Measurements from ENCODE around the gene C2orf81. TPM values are rescaled to one million over a fixed set of nuclear protein-coding genes. Genes with fewer than 3 reads are reported as not detected.
"Not testable (repeated sequence)": the region's sequence is repeated elsewhere in the genome, so short reads cannot be mapped to it uniquely, and the experiment has no call there.

The C2orf81 gene
- total RNA-seq, 2 experiments from 2014 or later: 3.1 to 3.8 TPM

DNA sequence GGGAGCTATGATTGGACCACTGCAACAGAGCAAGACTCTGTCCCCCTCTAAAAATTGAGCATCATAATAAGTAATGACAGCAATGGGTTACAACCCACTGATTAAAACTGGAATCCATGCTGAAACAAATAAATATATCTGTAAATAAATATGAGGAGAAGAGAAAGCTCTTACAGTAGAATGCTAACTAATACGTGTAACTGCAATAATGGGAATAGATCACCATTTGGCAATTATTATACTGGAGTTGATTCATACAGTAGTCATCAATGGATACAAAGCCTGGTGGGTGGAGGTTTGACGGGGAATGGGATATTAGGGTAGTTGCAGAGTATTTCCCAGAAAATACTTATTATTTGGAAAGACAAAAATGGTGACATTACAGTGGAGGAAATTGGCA lies 27.4 kb upstream of the C2orf81 start:
- ChIA-PET POLR2A (no interaction called here), CTCF (no interaction called here)

DNA sequence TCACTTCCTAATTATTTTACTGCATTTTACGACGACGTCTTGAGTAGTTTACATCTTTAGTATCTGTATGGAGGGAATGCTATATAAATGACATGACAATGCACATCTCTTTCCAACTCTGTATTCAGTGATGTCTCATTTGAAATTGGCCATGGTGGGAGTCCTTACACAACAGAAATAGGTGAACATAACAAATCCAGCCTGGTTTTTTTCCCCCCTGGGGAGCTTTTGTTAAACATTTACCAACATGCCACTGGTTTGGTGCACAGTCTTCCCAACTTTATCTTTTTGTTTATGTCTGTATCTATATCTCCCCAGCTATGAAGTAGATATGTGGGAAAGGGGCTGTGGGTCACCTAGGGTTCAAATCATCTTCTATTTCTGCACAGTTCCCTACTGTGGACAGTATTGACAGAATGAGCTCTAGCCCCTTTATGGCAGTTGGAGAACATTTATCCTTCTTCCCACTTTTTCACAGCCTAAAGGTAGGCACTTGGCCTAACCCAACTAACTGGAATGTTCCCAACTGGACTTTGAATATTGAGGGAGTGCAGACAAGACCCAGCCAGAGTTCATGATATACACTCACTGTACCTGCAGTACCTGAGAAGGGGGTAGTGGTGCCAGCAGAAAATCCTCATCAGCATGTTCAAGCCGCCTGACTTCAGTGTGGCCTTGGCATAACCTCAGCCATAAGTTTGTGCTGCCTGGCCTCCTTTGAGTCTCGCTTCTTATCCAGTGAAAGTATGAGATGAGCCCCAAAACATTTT lies 26.0 kb upstream of the C2orf81 start:
- ChIA-PET POLR2A (no interaction called here), CTCF (no interaction called here)

DNA sequence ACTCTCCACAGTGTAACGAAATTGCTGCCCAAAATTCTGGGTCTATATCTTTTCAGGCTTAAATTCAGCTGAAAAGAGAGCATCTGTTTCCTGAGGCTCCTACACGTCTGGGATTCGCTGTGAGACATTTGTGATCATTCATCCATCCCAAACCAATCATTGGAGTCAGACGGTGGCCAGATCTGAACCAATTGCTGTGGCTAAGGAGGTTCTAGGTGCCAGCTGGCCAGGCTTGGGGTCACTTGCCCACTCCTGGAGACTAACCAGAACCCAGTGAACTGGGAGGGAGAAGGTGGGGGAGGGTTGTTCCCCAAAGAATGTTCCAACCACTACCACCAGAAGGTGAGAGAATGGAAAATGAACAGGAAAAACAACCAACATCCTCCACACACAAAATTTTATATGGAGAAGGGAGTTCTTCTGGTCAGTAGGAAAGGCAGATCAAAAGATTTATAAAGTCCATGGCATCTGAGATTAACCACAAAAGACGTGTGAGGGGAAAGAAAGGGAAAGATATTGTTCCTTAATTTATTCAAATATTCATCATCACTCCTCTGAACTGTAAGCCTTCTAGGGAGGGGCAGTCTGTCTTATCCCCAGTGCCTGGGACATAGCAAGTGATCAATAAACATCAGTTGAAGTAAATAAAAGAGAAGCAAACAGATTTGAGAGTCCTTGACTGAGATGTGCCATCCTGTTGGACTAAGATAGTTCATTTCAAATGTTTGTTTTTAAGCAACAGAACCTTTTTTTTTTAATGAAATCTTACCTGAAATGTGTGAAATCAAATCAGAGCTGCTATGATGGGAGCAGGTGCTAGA lies 23.3 kb upstream of the C2orf81 start:
- ChIA-PET POLR2A (no interaction called here), CTCF (interaction anchor here (1.2 to 1.4 kb wide), 2 partner anchors 10 to 44 kb away, joined by 3 to 4 read pairs; partner anchors contain the start of gene INO80B)

DNA sequence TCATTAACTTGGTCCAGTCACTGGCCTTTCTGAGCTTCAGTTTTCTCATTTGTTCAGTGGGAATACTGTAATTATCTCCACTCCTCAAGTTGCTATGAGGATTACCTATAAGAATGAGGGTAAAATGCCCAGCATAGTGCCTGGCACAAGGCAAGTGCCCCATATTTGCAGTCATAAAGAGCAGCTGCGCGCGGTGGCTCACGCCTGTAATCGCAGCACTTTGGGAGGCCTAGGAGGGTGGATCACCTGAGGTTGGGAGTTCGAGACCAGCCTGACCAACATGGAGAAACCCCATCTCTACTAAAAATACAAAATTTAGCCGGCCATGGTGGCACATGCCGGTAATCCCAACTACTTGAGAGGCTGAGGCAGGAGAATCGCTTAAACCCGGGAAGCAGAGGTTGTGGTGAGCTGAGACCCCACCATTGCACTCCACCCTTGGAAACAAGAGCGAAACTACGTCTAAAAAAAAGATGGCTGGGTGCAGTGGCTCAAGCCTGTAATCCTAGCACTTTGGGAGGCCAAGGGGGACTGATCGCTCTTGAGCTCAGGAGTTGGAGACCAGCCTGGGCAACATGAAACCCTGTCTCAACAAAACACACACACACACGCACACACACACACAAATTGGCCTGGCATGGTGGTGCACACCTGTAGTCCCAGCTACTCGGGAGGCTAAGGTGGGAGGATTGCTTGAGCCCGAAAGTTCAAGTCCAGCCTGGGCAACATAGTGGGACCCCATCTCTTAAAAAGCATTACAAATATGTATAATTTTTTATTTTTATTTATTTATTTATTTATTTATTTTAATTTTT lies 21.3 kb upstream of the C2orf81 start:
- POLR2A ChIA-PET: interaction anchor here (0.5 kb wide), 1 partner anchor 25 kb away, joined by 4 read pairs; no protein-coding TSS in a partner anchor
- CTCF ChIA-PET: not testable (repeated sequence)

DNA sequence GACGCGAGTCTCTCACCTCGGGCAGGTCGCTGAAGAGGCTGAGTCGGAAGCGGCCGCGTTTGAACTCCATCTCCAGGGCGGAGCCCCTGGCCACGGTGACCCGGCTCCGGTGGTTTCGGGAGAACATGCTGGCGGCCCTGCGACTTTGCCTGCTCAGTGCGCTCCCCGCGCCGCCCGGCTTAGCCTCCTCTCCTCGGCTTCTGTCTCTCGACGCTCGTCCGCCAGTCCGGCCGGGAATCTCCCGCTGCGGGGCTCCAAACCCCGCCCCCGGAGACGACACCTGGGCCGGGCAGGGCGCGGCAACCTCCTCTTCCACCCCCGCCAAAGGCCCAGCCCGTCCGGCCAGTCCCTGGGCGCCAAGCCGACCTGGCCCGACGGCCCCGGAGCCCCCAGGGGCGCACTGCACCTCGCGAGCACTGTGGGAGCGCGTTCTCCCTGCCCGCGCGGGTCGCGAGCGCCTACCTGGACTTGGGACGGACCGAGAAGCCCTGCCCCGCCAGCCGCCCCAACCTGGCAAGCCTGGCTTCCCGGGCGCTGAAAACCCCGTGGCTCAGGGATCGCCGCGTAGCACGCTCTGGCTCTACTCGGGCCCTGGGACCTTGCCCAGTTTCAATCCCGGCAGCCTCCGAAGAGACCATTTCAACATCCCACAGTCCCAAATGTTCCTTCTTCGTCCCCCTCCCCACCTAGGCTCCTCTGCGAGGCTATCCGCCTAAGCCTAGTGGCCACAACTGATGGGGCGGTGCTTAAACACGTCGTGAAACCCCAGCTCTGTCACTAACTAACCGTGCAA lies 20.5 kb upstream of the C2orf81 start, which contains the start of gene RTKN:
Gene RTKN, minus strand, starts transcription at position 248 of the 793 bp plus-strand sequence. Its CDS starts 121 bp downstream, at position 127.
- ChIA-PET CTCF (no interaction called here), POLR2A (no interaction called here)

DNA sequence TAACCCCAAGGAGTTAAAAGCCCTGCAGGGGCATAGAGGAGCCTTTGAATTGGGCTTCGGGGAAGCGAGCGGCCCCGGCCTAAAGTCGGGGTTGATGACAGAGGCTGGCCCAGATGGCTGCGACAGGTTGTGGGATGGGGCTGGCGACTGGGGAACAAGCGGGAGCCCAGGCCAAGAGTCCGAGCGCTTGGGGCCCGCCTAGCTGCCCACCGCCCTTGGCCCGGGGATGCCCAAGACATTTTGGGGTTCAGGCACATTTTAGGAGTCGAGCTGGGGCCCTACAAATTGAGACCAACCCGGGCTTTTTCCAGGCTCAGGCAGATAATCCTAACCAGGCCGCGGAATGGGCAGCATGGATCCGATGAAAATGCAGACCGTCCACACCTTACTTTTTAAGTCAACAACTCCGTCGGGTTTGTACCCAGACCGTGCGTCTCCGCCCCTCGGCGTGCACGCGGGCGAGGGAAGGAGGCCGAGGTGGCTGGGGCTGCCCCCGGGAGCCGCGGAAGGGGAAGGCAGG lies 19.8 kb upstream of the C2orf81 start:
- CTCF ChIA-PET: no interaction called here

DNA sequence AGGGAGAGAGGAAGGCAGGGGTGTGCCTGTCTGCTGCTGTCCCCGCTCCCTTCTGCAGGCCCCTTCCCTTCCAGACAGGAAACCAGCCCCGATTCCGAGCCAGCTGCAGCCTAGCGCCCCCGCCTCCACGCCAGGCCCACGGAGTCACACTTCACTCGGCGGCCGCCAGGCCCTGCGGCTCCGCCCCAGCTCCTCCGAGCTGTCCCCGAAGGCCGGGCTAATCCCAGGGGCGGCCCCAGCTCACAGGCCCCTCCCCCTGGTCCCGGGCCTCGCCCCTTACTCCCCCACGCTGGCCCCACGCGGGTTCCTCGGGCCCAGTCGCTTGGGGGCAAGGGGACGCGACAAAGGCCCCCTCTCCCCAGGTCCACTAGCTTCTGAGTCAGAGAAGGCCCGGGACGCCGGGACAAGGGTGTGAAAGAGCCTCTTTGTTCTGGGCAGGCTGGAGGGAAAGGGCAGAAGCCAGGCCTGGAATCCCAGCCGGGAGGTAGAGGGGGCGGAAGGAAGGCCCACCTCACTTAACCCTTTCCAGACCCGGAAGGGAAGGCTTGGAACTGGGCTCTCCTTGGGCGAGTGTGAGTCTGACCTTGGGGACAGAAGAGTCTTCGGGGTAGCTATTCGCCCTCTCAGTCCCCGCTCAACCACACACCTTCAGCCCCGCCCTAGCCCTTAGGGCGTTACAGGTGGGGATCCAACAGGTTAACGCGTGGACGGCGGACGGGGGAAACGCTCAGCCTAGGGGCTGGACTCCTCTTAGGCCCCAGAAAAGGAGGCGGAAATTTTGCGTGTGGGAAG lies 19.2 kb upstream of the C2orf81 start:
- ChIA-PET CTCF (interaction anchor here (1.0 kb wide), 1 partner anchor 106 kb away, joined by 3 read pairs; no protein-coding TSS in a partner anchor), POLR2A (no interaction called here)

More for the DNA sequence above, 19.8 kb upstream of the C2orf81 start:
- POLR2A ChIA-PET: no interaction called here

DNA sequence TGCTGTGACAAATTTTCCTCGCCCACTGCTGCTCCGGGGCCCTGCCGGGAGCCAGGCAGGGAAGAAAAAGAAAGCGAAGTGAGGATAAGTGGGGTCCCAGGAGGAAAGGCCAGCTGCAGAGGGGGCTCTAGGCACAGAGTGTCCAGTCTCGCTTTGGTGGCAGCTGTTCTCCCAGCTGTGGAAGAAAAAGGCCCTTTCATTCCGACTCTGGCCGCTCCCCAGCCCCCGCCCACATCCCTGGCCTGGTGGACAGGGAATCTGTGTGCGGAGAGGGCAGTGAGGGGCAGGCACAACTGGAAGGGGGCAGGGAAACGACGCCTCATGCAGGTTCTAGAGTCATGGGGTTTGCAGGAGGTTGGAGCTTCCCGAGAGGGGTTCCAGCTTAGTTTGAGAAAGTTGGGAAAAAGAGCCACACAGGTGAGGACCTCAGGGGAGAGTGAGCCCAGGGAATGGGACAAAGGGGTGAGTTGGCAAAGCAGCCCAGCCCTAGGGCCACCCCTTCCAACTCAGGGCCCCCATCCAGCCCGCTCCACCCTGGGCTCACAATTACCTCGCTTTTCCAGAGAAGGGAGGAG lies 18.5 kb upstream of the C2orf81 start:
- POLR2A ChIA-PET: interaction anchor here (0.6 kb wide), 1 partner anchor 149 kb away, joined by 3 read pairs; no protein-coding TSS in a partner anchor
- CTCF ChIA-PET: interaction anchor here (0.6 to 1.0 kb wide), 2 partner anchors 10 to 105 kb away, joined by 3 read pairs; no protein-coding TSS in a partner anchor

DNA sequence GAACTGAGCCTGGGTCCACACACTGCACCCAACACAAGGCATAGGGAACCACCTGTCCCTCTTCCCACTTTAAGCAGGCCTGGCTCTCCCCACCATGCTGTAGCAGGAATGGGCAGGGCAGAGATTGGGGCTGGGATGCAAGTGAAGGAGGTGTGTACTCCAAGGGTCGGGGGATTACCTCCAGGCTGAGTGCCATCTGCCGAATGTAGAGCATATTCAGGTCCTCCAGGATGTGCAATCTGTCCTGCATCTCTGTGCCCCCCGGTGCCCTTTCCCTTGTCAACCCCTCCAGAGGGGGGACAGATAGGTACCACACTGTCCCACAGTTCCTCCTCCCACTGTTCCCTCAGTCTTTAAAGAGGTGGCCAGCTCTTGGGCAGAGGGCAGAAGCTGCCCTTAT lies 18.0 kb upstream of the C2orf81 start:
- ChIA-PET POLR2A (interaction anchor here (0.6 kb wide), 1 partner anchor 149 kb away, joined by 3 read pairs; no protein-coding TSS in a partner anchor), CTCF (interaction anchor here (0.6 to 1.0 kb wide), 2 partner anchors 11 to 104 kb away, joined by 3 read pairs; no protein-coding TSS in a partner anchor)

DNA sequence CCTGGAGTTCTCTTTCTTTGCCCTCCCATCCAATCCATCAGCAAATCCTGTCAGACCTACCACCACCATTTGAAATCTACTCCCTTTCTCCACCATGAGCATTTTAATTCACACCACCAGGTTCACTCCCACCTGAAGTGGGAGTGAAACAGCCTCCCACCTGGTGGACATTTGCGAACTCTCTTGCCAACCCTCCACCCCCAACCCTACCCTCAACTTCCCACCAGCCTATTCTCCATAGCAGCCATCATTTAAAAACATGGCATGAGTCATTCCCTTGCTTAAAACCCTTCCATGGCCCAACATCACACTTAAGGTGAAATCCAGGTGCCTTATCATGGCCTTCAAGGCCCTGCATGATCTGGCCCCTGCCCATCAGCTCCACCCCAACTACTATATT lies 16.8 kb upstream of the C2orf81 start:
- ChIA-PET CTCF (no interaction called here), POLR2A (no interaction called here)

DNA sequence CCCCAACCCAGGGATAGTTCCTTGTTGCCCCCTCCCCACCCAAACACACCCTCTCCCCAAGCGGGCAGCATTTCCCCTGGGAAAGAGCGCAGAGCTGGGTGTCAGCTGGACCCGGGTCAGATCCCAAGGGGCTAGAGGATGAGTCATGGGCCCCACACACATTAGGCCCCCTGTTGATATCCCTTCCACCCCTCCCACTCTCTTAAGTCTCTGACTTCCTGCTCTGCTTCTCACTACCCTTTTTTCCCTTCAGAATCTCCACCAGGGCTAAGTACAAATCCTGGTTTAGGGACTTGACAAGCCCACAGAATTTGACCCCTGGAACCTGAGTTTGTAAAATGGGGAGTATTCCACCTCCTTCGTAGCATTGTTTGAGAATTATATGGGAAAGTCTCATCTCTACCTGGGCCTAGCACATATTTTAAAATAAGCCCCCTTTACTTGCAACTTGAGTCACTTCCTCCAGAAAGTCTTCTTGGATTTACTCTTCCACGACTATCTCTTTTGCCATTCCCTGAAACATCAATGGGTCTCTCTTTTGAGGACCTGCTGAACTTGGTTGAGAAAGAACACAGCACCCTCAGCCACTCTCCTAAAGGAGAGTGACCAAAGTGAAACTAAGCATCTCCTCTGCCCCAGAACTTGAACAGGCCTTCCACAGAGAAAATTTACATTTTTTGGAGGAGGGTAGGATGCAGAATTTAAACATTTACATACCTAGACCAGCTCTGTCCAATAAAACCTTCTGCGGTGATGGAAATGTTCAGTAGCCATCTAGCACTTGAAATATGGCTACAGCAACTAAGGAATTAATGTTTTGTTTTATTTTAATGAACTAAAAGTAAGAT lies 15.7 kb upstream of the C2orf81 start:
- CTCF ChIA-PET: no interaction called here
- POLR2A ChIA-PET: no interaction called here

DNA sequence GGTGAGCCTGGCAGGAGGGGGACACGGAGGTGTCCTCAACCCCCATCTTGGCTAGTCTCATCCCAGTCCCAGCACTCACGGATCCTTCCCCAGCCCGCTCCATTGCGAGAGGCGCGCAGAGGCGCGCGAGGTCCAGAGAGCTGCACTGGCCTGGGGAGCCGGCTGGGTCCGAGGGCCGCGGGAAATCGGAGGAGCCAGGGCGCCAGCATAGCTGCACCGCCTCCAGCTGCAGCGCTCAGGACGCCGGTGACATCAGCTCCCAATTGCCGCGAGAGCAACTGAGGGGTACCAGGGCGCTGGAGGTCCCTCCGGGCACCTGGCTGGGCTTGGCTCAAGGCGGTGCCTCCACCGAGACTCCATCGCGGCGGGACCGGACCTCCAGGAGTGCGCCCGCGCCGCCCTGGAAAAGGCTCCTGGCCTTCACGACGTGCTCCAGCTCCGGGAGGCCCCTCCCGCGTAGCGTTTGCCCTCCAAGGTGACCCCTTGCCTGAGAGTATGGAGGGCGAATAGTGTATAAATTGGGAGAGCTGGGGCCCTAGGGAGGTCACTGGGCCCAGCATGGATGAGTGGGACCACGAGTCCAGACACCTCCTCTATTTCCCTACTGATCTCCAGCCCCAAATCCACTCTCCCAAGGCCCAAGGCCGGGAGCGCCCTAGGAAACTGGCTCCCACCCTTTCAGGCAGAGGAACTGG lies 14.8 kb upstream of the C2orf81 start:
- POLR2A ChIA-PET: no interaction called here
- CTCF ChIA-PET: no interaction called here

DNA sequence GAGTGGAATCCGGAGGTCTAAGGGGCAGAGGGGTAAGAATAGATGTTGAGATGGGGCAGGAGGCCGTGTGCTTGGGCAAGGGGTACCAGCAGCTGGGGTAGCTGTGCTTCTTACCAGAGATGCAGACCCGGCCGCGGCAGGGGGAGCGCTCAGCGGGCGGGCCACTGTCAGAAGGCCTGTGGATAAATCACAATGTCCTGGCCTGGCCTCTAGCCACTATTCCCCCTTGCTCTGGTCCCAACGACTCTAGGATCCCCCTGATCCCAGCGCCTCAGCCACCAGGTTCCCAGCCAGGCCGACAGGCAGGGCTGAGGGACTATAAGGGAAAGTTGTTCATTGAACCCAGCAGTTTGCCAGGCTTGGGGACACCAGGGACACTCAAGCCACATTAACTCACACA lies 9.1 kb upstream of the C2orf81 start:
- POLR2A ChIA-PET: no interaction called here
- CTCF ChIA-PET: no interaction called here

DNA sequence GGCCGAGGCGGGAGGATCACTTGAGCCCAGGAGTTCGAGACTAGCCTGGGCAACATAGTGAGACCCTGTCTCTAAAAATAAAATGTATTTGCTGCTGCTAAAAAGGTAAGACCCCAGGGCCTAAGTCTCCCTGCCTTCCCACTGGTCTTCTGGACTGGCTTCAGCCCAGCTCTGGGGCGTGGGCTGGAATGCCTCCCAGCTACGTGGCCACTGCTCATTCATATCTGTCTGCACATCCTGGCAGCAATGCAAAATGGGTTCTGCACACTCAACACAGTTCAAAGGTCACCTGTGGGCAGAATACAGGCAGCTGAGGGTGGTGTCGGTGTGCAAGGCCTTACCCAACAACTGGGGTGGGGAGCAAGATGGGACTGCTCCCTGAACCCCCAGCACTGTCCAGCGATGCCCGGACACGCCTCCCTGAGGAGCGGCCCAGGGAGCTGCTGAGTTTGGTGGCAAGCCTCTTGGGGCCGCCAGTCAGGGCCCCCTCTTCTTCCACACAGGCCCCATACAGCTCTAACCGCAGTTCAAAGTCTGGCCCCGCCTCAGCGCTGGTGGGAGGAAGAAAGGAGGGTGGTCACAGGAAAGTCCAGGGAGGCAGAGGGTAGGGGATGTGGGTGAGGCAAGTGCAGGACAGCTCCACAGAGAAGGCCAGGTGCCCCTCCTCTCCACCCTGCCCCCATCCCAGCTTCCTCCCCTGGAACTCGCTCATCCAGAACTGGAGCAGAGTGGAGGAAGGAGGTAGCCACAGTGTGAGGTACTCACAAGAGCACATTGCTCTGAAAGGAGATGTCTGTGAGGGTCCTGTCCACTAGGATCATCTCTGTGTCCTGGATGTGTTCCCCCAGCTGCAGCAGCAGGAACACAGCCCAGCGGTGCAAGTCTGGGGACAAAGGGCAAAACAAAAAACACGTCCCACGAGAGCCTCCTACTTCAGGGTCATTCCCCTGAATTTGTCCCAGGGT lies 8.3 kb upstream of the C2orf81 start:
- POLR2A ChIA-PET: no interaction called here
- CTCF ChIA-PET: no interaction called here

DNA sequence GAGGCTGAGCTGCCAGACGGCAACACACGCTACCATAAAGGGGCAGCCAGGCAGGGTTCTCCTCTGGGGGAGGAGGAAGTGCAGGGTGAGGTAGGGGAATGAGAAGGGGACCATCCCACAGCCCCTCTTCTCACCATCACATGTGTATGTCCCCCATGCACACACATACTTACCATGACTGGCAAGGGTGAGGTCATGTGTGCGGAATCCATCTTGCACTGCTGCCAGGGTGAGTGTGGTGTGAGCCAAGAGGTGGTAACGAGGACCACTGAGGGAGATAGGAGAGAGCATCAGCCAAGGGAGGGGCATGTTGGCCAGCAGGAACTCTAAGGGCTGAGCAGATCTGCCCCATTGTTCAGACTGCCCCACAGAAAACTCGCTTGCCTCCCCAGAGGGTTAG lies 7.3 kb upstream of the C2orf81 start:
- POLR2A ChIA-PET: no interaction called here
- CTCF ChIA-PET: no interaction called here
